HG03565 (cell line): Measurements from ENCODE around the gene DMRT1.
"Not testable (repeated sequence)": the region's sequence is repeated elsewhere in the genome, so short reads cannot be mapped to it uniquely, and the experiment has no call there.

Source experiments
- ATAC-seq: cut with Tn5 transposase; IDR thresholded peaks from one replicate; pipeline ENCODE4 v1.9.1; 2021; ENCODE audit warnings: mild to moderate bottlenecking, moderate library complexity; ENCODE audit not compliant: unreplicated experiment

DMRT1 gene

GRCh38 chr9:994005-994404, 152.5 kb downstream of the DMRT1 start:
- ATAC-seq: peak; percentile 67

GRCh38 chr9:995192-995591, 153.7 kb downstream of the DMRT1 start:
- no peak for ATAC-seq

- no peak for ATAC-seq
Measured at GRCh38 chr9:995781-996180, 154.3 kb downstream of the DMRT1 start.

GRCh38 chr9:998299-999110, 157.0 kb downstream of the DMRT1 start:
- ATAC-seq: not testable (repeated sequence)

GRCh38 chr9:1001838-1002237, 160.3 kb downstream of the DMRT1 start:
- no peak for ATAC-seq

- no peak for ATAC-seq
Measured at GRCh38 chr9:1002678-1003077, 161.2 kb downstream of the DMRT1 start.

- ATAC-seq: peak; percentile 42
Measured at GRCh38 chr9:1005043-1005667, 163.7 kb downstream of the DMRT1 start.

- ATAC-seq: no peak
Measured at GRCh38 chr9:1007312-1007711, 165.8 kb downstream of the DMRT1 start.

- ATAC-seq: no peak
Measured at GRCh38 chr9:1008216-1008615, 166.7 kb downstream of the DMRT1 start.

- peak; percentile 91 for ATAC-seq
Measured at GRCh38 chr9:1009101-1009707, 167.7 kb downstream of the DMRT1 start.

- ATAC-seq: no peak
Measured at GRCh38 chr9:1013021-1013420, 171.5 kb downstream of the DMRT1 start.

GRCh38 chr9:1014225-1014624, 172.7 kb downstream of the DMRT1 start:
- no peak for ATAC-seq

GRCh38 chr9:1014640-1015039, 173.1 kb downstream of the DMRT1 start:
- no peak for ATAC-seq

- no peak for ATAC-seq
Measured at GRCh38 chr9:1018121-1018520, 176.6 kb downstream of the DMRT1 start.
